Measurements from ENCODE around the gene TNFRSF18. TPM values are rescaled to one million over a fixed set of nuclear protein-coding genes. Genes with fewer than 3 reads are reported as not detected.

The TNFRSF18 gene
- total and polyA plus RNA-seq, 8 donors = 0.37 to 11.9 (median 2.6) TPM; not detected in 4

- H3K4me1 ChIP-seq = peaks cover 35 to 71% (median 59%) of the 10 kb centered on the region in 4 donors
- intact Hi-C loops (cut with DNase I; ENCODE audit: low total_unique reads) = no loop called here
- H3K27me3 ChIP-seq = peaks cover 0 to 16% (median 12%) of the 10 kb centered on the region in 3 donors
- H3K27ac ChIP-seq = peak overlapping the region in 1 of 5 donors; percentile 65
- peak overlapping the region; percentile 39 to 50 (median 40) for H3K4me3 ChIP-seq
- peaks cover 0 to 3% (median 0%) of the 10 kb centered on the region in 4 donors for H3K9me3 ChIP-seq
- no peak for DNase-seq
- peaks cover 9 to 40% (median 29%) of the 10 kb centered on the region in 4 donors for H3K36me3 ChIP-seq
- no peak for TF ChIP-seq EP300 (IDR thresholded peaks at IDR 0.05)
- no peak for TF ChIP-seq POLR2A (IDR thresholded peaks at IDR 0.05)
- TF ChIP-seq CTCF (IDR thresholded peaks at IDR 0.05) = no peak
- TF ChIP-seq POLR2AphosphoS5 (IDR thresholded peaks at IDR 0.05) = no peak
- 78 to 91% (median 83%) methylated on average over 57 to 98 of the region's 98 CpGs for WGBS, 5 donors
These were observed 26.6 kb upstream of the TNFRSF18 start for GRCh38 chr1:1232796-1233566.

GRCh38 chr1:1232208-1232795 is 25.9 kb upstream of the TNFRSF18 start, which contains the start of gene B3GALT6:
Gene B3GALT6, plus strand, starts transcription at chr1:1232237. Its CDS starts 42 bp downstream, at chr1:1232279.
- WGBS, 5 donors = 1 to 10% (median 6%) methylated on average over 21 to 100 of the region's 100 CpGs; no CpG with 5 or more reads in 1 of the 5 donors
- Histone ChIP-seq H3K36me3 (peaks cover 15 to 46% (median 36%) of the 10 kb centered on the region in 4 donors), H3K27ac (peak within 1 kb of the TSS; percentile 86 to 99 (median 96)), H3K4me1 (peaks cover 28 to 71% (median 53%) of the 10 kb centered on the region in 4 donors), H3K27me3 (peaks cover 0 to 10% (median 5%) of the 10 kb centered on the region in 3 donors), H3K4me3 (peak within 1 kb of the TSS; percentile 91 to 100 (median 98)), H3K9me3 (peaks cover 0 to 3% (median 0%) of the 10 kb centered on the region in 4 donors)
- TF ChIP-seq EP300 (IDR thresholded peaks at IDR 0.05) (no peak), POLR2AphosphoS5 (IDR thresholded peaks at IDR 0.05) (no peak), CTCF (IDR thresholded peaks at IDR 0.05) (no peak), POLR2A (IDR thresholded peaks at IDR 0.05) (no peak)
- intact Hi-C loops (cut with DNase I; ENCODE audit: low total_unique reads) = no loop called here
- DNase-seq = no peak

- peak; percentile 98 to 99 for DNase-seq
- intact Hi-C loops (cut with DNase I; ENCODE audit: low total_unique reads) = no loop called here
- 0 to 1% (median 0%) methylated on average over 47 to 99 of the region's 99 CpGs for WGBS, 5 donors
- Histone ChIP-seq H3K27ac (peak within 1 kb of the TSS; percentile 86 to 99 (median 96)), H3K36me3 (peaks cover 22 to 53% (median 43%) of the 10 kb centered on the region in 4 donors), H3K9me3 (peaks cover 0 to 3% (median 0%) of the 10 kb centered on the region in 4 donors), H3K27me3 (peaks cover 0 to 3% (median 0%) of the 10 kb centered on the region in 3 donors), H3K4me1 (peaks cover 24 to 71% (median 49%) of the 10 kb centered on the region in 4 donors), H3K4me3 (peak within 1 kb of the TSS; percentile 91 to 100 (median 98))
- peak in 1 of 7 experiments; percentile 4 for TF ChIP-seq CTCF (IDR thresholded peaks at IDR 0.05)
- TF ChIP-seq POLR2A (IDR thresholded peaks at IDR 0.05) = no peak
- peak in 2 of 3 donors; percentile 84 to 88 for TF ChIP-seq POLR2AphosphoS5 (IDR thresholded peaks at IDR 0.05)
These were observed 25.2 kb upstream of the TNFRSF18 start, which contains the start of gene SDF4 for GRCh38 chr1:1231400-1232207. Gene SDF4, minus strand, starts transcription at chr1:1232001. Its CDS starts 3,229 bp downstream, at chr1:1228772.
